ENCODE data around the gene HMCES.
"Not testable (repeated sequence)": the region's sequence is repeated elsewhere in the genome, so short reads cannot be mapped to it uniquely, and the experiment has no call there.

HMCES gene

GRCh38 chr3:129235344-129235917 is 43.2 kb upstream of the HMCES start:
- no peak for DNase-seq (ENCODE audit: low read depth)
- no peak overlapping the region for H3K4me3 ChIP-seq (ENCODE audit: low read length)

DNA sequence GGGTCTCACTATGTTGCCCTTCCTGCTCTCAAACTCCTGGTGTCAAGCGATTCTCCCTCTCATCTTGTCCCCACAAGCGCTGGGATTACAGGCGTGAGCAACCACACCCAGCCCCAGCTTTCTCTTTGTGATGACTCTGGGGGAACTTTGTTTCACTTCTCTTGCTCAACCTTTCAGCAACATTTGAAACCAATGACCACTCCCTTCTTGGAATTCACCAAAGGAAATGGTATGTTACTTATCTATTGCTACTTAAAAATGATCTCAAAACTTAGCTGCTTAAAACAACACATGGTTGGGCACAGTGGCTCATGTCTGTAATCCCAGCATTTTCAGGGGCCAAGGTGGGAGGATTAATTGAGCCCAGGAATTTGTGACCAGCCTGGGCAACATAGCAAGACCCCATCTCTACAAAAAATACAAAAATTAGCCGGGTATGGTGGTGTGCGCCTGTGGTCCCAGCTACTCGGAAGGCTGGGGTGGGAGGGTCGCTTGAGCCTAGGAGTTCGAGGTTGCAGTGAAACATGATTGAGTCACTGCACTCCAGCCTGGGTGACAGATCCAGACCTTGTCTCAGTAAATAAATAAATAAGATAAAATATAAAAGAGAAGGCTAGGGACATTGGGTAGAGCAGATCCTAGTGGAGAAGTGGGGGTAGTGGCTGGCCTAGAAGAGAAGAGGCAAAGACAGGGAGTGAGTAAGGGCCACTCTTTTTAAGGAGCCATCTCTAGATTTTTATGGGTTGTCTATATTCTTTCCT is 39.5 kb upstream of the HMCES start:
- peak; percentile 81 for DNase-seq (ENCODE audit: low read depth)
- H3K4me3 ChIP-seq (ENCODE audit: low read length): no peak overlapping the region
- TF ChIP-seq, protein P1, sequence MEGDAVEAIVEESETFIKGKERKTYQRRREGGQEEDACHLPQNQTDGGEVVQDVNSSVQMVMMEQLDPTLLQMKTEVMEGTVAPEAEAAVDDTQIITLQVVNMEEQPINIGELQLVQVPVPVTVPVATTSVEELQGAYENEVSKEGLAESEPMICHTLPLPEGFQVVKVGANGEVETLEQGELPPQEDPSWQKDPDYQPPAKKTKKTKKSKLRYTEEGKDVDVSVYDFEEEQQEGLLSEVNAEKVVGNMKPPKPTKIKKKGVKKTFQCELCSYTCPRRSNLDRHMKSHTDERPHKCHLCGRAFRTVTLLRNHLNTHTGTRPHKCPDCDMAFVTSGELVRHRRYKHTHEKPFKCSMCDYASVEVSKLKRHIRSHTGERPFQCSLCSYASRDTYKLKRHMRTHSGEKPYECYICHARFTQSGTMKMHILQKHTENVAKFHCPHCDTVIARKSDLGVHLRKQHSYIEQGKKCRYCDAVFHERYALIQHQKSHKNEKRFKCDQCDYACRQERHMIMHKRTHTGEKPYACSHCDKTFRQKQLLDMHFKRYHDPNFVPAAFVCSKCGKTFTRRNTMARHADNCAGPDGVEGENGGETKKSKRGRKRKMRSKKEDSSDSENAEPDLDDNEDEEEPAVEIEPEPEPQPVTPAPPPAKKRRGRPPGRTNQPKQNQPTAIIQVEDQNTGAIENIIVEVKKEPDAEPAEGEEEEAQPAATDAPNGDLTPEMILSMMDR (IDR thresholded peaks at IDR 0.05; ENCODE audit: insufficient read depth, low read depth, low read length, missing control alignments): no peak

More at GRCh38 chr3:129235344-129235917, 43.2 kb upstream of the HMCES start:
- TF ChIP-seq, protein P1 (IDR thresholded peaks at IDR 0.05; ENCODE audit: insufficient read depth, low read depth, low read length, missing control alignments): no peak

- no peak for DNase-seq (ENCODE audit: low read depth)
- TF ChIP-seq, protein P1 (IDR thresholded peaks at IDR 0.05; ENCODE audit: insufficient read depth, low read depth, low read length, missing control alignments): no peak
- no peak overlapping the region for H3K4me3 ChIP-seq (ENCODE audit: low read length)
These were observed 38.7 kb upstream of the HMCES start for GRCh38 chr3:129239991-129240390.

DNA sequence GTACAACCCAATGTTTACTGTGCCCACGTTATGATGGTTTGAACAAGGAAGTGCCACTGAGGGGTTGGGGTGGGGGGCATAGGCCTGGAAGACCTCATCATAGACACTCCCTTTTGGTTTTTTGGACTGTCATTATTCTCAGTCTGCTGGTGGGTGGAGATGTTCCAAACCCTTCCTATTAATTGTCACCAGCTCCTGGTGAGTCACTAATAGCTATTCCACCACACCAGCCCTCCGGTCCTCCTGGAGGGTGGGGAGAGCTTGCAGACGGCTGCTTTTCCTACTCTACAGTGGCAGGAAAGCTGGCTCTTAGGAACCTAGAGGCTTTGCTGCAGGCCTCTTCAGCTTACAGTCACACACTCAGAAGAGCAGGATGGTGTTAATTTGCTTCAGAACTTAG is 38.2 kb upstream of the HMCES start:
- H3K4me3 ChIP-seq (ENCODE audit: low read length): no peak overlapping the region
- TF ChIP-seq, protein P1 (IDR thresholded peaks at IDR 0.05; ENCODE audit: insufficient read depth, low read depth, low read length, missing control alignments): no peak
- DNase-seq (ENCODE audit: low read depth): peak; percentile 53

GRCh38 chr3:129245141-129245540 is 33.5 kb upstream of the HMCES start:
- peak; percentile 84 for DNase-seq (ENCODE audit: low read depth)
- TF ChIP-seq, protein P1 (IDR thresholded peaks at IDR 0.05; ENCODE audit: insufficient read depth, low read depth, low read length, missing control alignments): no peak
- H3K4me3 ChIP-seq (ENCODE audit: low read length): no peak overlapping the region

GRCh38 chr3:129245641-129246306 is 32.9 kb upstream of the HMCES start:
- H3K4me3 ChIP-seq (ENCODE audit: low read length): not testable (repeated sequence)
- DNase-seq (ENCODE audit: low read depth): peak; percentile 80

More at GRCh38 chr3:129245641-129246306, 32.9 kb upstream of the HMCES start:
- TF ChIP-seq, protein P1 (IDR thresholded peaks at IDR 0.05; ENCODE audit: insufficient read depth, low read depth, low read length, missing control alignments): peak; percentile 79
